HG02588 (cell line): Measurements from ENCODE around the gene ALAS1.

Source experiments
- ATAC-seq: cut with Tn5 transposase; IDR thresholded peaks from one replicate; pipeline ENCODE4 v1.9.1; 2021; ENCODE audit warnings: mild to moderate bottlenecking, moderate library complexity; ENCODE audit not compliant: unreplicated experiment

The ALAS1 gene

DNA sequence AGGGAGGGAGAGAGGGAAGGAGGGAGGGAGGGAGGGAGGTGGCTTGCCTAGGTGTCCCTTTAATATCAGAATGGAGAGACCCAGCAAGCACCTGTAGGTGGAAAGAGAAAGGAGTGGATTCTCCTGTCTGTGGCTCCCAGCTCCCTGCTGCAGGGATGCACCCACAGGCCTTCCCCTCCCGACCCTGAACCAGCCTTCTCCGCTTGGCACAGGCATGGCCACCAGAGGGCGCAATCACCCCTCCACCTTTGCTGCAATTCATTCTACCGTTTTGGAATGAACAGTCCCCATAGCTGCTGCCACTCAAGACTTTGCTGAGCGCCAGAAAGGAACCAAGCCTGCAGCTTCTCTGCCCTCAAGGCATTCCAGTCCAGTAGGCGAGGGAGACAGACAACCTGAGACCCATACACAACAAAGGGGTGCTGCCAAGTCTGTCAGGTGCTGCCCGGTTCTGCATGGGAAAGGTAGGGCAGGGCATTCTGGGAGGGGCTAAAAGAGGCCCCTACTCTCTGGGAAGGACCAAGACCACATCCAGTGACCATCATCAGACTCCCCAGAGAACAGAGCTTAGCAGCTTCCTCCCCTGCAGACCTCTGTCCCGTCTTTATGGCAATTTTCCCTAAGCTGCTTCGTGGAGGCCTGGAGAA, 22.5 kb downstream of the ALAS1 start:
- no peak for ATAC-seq

GRCh38 chr3:52221141-52221562, 23.2 kb downstream of the ALAS1 start:
- no peak for ATAC-seq

GRCh38 chr3:52221563-52222318, 23.8 kb downstream of the ALAS1 start:
- no peak for ATAC-seq

- ATAC-seq, result no peak
Measured at GRCh38 chr3:52222319-52223221, 24.6 kb downstream of the ALAS1 start.

- ATAC-seq, result no peak
Measured at GRCh38 chr3:52223449-52224408, 25.8 kb downstream of the ALAS1 start.

GRCh38 chr3:52225452-52226228, 27.7 kb downstream of the ALAS1 start, which contains the start of gene TLR9:
TLR9 (minus strand) TSS chr3:52225645; CDS start chr3:52225529, 116 bp downstream.
- ATAC-seq, result peak; percentile 72

DNA sequence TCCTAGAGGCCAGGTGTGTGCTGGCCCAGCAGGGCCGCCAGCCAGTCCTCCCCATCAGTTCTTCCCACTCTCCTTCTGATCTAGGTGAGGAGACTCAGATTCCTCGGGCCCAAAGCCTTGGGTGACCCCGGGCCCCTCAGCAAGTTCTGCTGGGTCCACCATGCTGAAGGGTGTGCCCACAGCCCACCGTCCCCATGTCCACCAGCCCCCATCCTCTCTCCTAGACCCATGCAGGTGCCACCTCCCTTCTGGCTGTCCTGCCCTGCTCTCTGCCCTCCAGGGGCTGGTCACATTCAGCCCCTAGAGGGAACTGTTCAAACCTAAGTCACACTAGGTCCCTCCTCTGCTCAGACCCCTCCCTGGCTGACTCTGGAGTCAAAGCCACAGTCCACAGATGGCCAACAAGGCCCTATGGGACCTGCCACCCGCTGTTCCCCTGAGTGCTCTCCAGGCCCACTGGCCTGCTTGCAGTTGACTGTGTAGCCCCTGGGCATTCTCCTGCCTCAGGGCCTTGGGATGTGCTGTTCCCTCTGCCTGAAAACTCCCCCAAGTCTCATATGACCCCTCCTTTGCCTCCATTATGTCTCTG, 28.4 kb downstream of the ALAS1 start:
- no peak for ATAC-seq

- no peak for ATAC-seq
Measured at GRCh38 chr3:52227117-52227516, 29.2 kb downstream of the ALAS1 start.

DNA sequence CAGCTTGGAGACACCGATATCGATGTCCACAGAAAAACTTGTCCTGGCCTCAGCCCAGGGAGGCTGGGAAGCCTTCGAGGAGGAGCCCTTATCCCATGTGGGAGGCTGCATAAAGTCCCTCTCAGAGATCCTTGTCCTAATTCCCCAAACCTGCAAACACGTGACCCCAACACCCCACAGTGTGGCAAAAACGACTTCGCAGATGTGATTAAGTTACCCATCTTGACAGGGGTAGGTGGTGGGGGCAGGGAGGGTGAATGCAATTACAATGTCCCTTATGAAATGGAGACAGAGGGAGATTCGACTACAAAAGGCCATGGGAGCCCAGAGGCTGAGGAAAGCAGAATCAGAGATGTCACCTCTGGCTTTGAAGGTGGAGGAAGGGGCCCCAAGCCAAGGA, 29.8 kb downstream of the ALAS1 start:
- ATAC-seq, result no peak

DNA sequence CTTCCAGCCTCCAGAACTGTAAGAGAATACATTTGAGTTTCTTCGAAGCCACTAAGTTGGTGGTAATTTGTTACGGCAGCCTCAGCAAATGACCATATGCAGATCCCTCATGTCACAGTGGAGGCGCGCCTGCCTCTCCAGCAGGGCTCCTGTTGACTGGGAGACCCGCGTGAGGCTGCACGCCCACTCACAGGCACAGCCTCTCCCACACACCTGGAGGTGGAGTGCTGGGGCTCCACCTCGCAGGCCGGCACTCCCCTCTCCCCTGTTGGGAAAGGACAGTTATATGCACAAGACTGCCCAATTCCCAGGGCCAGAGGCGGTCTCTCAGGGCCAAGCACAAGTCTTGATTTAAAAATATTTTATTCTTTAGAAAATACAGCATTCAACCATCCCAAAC, 30.3 kb downstream of the ALAS1 start:
- ATAC-seq, result no peak

DNA sequence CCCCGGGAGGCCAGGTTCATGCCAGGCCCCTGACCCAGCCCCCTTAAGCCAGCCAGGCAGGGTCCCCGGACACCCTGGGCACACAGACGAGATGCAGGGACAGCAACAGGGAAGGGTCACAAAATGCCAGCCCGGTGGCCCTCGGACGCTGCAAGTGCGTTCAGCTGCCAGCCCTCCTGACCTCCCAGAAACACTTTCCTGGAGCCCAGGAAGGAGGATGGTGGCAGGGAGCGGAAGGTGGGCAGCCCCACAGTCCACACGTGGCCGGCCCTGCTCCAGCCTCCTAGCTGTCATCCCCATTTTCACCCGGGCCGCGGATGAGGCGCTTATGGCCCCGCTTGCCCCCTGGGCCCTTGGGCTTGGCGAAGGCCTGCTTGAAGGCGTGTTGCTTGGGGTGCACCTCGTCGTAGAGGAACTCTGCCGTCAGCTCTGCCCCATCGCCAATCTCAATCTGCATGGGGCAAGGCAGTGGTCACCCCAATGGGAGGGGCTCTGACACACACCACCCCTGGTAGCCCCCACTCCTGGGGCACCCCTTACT, 30.9 kb downstream of the ALAS1 start:
- no peak for ATAC-seq

- ATAC-seq, result no peak
Measured at GRCh38 chr3:52229656-52230055, 31.7 kb downstream of the ALAS1 start.

DNA sequence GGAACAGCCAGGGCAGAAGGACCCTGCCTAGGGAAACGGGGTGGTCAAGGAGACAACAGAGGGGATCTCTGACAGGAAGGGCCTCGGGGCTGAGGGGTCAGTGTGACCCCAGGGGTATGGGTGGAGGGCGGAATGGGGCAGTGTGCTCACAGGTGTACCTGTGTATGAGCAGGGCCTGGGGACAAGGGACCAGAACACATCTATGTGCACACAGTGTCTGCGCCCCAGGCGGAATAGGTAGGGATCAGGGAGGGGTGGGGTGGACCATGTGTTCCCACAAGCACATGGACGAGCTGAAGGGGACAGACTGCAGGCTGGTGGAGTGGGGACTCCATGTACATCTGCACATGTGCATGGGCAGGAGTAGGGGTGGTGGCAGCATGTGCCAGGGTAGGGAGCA, 32.5 kb downstream of the ALAS1 start:
- no peak for ATAC-seq

DNA sequence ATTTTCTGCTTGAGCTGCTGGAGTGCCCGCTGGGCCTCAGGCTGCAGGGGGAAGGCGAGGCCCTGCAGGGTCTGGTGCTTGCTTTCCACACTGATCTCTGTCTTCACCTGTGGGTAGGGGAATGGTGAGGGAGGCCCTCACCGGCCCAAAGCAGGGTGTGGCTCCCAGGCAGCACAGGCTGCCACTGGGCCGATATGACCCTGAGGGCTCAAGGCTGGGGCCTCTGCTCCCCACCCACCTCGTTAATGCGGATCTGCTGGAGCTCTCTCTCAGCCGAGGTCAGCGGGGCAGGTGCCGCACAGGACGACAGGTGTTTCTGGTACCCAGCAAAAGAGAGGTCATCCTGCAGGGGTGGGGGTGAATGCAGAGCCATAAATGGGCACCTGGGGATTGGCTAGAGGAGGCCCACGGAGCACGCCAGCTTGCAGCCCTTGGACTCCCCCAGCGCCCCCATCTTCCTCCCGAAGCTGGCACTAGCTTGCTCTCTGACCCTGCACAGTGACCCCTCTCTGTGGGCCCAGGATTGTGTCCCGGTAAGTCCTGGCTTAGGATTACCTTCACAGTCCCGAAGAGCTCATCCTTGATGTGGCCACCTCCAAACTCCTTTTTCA, 33.0 kb downstream of the ALAS1 start:
- no peak for ATAC-seq

DNA sequence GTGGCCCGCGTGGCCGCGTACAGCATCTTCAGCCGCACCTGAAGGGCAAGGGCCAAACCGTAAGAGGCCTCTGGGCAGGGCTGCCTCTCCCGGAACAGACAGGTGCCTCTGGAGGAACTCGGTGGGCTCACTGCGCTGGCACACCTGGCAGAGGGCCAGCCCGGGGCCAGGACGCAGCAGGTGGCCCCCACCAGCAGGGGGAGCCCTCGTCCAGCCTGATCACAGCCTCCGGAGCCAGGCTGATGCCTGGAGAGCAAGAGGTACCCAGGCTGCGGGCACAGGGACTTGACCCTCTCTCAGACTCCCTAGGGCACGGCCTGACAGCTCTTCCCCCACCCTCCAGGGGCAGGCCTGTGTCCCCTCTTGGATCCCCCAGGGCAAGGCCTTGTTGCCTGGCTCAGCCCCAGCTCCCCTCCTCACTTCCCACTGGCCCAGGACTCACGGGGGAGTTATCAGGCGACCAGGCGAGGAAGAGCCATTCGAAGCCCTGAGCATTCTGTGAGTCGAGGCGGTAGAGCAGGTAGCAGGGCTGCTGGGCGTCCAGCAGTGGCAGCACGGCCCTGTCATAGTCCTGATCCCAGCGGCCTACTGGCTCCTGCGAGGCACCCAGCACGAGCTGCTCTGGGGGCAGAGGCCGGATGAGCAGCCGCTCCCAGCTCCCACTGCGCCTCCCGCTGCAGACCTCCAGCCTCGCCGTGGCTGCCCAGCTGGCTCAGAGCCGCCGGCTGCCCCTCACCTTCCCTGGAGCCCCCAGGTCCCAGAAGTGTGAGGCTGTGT, 33.7 kb downstream of the ALAS1 start:
- no peak for ATAC-seq

GRCh38 chr3:52232279-52233107, 34.5 kb downstream of the ALAS1 start:
- ATAC-seq, result no peak

DNA sequence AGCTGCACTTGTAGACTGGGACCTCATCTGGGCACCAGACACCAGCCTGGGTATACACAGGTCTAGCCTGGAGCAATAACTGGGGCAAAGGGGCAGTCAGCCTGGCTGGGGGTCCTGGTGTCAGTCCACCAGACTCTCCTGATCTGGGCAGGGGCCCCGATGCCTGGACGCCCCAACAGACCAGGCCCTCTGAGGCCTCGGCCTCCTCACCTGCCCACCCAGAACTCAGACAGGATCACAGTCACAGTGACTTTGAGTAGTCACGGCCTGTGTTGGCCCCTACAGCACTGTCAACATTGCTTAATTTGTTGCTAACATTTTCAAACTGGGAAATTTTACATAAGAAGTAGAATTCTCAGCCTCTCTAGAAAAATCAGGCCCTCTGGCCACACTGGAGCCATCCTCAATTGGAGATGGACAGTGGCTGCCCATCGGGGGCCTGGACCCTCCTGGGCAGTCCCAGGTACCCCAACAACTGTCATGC, 35.2 kb downstream of the ALAS1 start:
- no peak for ATAC-seq
